K562 (cell line): ENCODE results near the gene TRUB1. TPM values are rescaled to one million over a fixed set of nuclear protein-coding genes. Genes with fewer than 3 reads are reported as not detected.

Experiments
- BRD4 ChIP-seq: fragments of 200-600 bp; sonication (generic); IDR thresholded peaks from 2 replicates; pipeline ENCODE4 v1.6.1; 2017; ENCODE audit warnings: inconsistent platforms
- CHD2 ChIP-seq: IDR thresholded peaks from 2 replicates; pipeline ENCODE4 v1.6.1; 2011; ENCODE audit warnings: low read depth, low read length
- CREM ChIP-seq: IDR thresholded peaks from 2 replicates; pipeline ENCODE4 v1.6.1; 2014; ENCODE audit warnings: antibody characterized with exemption, low read depth
- GATAD2B ChIP-seq: fragments of 450-650 bp; IDR thresholded peaks from 2 replicates; pipeline ENCODE4 v1.6.1; 2017; ENCODE audit warnings: mild to moderate bottlenecking, borderline replicate concordance
- JUN ChIP-seq, 2 experiments: sonication (generic) in 1 of 2; formaldehyde crosslinking in 1 of 2; IDR thresholded peaks; 2 replicates each; pipeline versions ENCODE4 v1.6.1 to v1.8.0; 2012 to 2022; ENCODE audit warnings: borderline replicate concordance in 2 of 2, mild to moderate bottlenecking in 2 of 2, improper control_type of control experiment in 1 of 2, low read depth in 1 of 2, low read length in 1 of 2, missing genetic modification reagents in 1 of 2
- JUND ChIP-seq, 2 experiments: IDR thresholded peaks; 2 replicates in 1 of 2; 3 replicates in 1 of 2; pipeline ENCODE4 v1.6.1; 2011; ENCODE audit warnings: borderline replicate concordance in 2 of 2, low read depth in 2 of 2, low read length in 2 of 2, improper control_type of control experiment in 1 of 2, missing biosample characterization in 1 of 2, missing genetic modification characterization in 1 of 2, missing genetic modification reagents in 1 of 2
- NR2C2 ChIP-seq, 2 experiments: fragments of 200-800 bp in 1 of 2; sonication (Bioruptor generic) in 1 of 2; sonication (generic) in 1 of 2; formaldehyde crosslinking in 1 of 2; IDR thresholded peaks; 2 replicates each; pipeline versions ENCODE4 v1.6.1 to v1.8.0; 2016 to 2022; ENCODE audit warnings: mild to moderate bottlenecking in 1 of 2, missing compliant biosample characterization in 1 of 2, missing genetic modification characterization in 1 of 2, missing genetic modification reagents in 1 of 2
- PHF8 ChIP-seq: fragments of 200-600 bp; sonication (generic); IDR thresholded peaks from 2 replicates; pipeline ENCODE4 v1.6.1; 2012; ENCODE audit warnings: mixed run types, mild to moderate bottlenecking, inconsistent platforms, low read length, moderate library complexity, borderline replicate concordance
- PML ChIP-seq: IDR thresholded peaks from 2 replicates; pipeline ENCODE4 v1.6.1; 2012; ENCODE audit warnings: low read length, inconsistent platforms
- POLR2AphosphoS5 ChIP-seq: IDR thresholded peaks from 2 replicates; pipeline ENCODE4 v1.6.1; 2011; ENCODE audit warnings: mild to moderate bottlenecking, low read depth, low read length, moderate library complexity; ENCODE audit not compliant: control insufficient read depth, insufficient read depth
- POU5F1 ChIP-seq: fragments of 150-350 bp; IDR thresholded peaks from 2 replicates; pipeline ENCODE4 v1.6.1; 2014; ENCODE audit warnings: borderline replicate concordance, low read length, low read depth, mild to moderate bottlenecking; ENCODE audit not compliant: partially characterized antibody
- SP1 ChIP-seq: sonication (generic); formaldehyde crosslinking; IDR thresholded peaks from 2 replicates; pipeline ENCODE4 v1.8.1; 2022; ENCODE audit warnings: mild to moderate bottlenecking, missing genetic modification reagents
- YY1 ChIP-seq, 3 experiments: IDR thresholded peaks; 2 replicates each; pipeline ENCODE4 v1.6.1; 2011; ENCODE audit warnings: low read length in 2 of 3, mild to moderate bottlenecking in 2 of 3, moderate library complexity in 2 of 3, borderline replicate concordance in 1 of 3, control low read depth in 1 of 3, low read depth in 1 of 3; ENCODE audit not compliant: insufficient read depth in 3 of 3, insufficient replicate concordance in 2 of 3, control insufficient read depth in 1 of 3, insufficient read length in 1 of 3; ENCODE audit errors: extremely low read depth in 1 of 3
- ZNF146 ChIP-seq: IDR thresholded peaks from one replicate; pipeline ENCODE4 v1.6.1; 2018; ENCODE audit warnings: missing compliant biosample characterization; ENCODE audit not compliant: unreplicated experiment
- ZNF175 ChIP-seq: fragments of 200-800 bp; sonication (Bioruptor generic); IDR thresholded peaks from 2 replicates; pipeline ENCODE4 v1.6.1; 2016; ENCODE audit warnings: low read depth, mild to moderate bottlenecking, missing genetic modification characterization, missing compliant biosample characterization
- ZNF354B ChIP-seq: fragments of 250-450 bp; sonication (Bioruptor Pico); IDR thresholded peaks from 2 replicates; pipeline ENCODE4 v1.4.0; 2020
- ZNF384 ChIP-seq: IDR thresholded peaks from 2 replicates; pipeline ENCODE4 v1.6.1; 2012; ENCODE audit warnings: low read depth, low read length, improper control_type of control experiment
- ZNF507 ChIP-seq: conservative IDR thresholded peaks from 2 replicates; pipeline ENCODE4 v1.6.1; 2017; ENCODE audit warnings: missing genetic modification characterization, missing compliant biosample characterization
- ZNF696 ChIP-seq: fragments of 250-450 bp; sonication (Bioruptor Pico); conservative IDR thresholded peaks from 2 replicates; pipeline ENCODE4 v1.4.0; 2020; ENCODE audit warnings: mild to moderate bottlenecking, moderate library complexity
- polyA plus RNA-seq, 8 experiments: library from polyadenylated mRNA; depleted of rRNA in 4 of 8; stranded (reverse) in 5 of 8; unstranded in 3 of 8; fragments of >200 nt; fragmentation: Nextera tagmentation in 2 of 8; fragmentation: Illumina TruSeq in 1 of 8; extraction: Ambion mirVana in 2 of 8; extraction: Trizol in 1 of 8; gene quantifications; 2 replicates each; pipeline versions ENCODE4 v1.2.1 to v1.2.3, GENCODE V29; 2011 to 2014; ENCODE audit warnings: inconsistent platforms in 1 of 8, missing spikeins in 1 of 8
- total RNA-seq, 7 experiments: library from RNA; depleted of rRNA in 6 of 7; stranded (reverse); fragments of >200 nt in 6 of 7; fragmentation: Illumina TruSeq in 2 of 7; extraction: Trizol in 2 of 7; gene quantifications; 2 replicates each; pipeline versions ENCODE4 v1.2.1 to v1.2.3, GENCODE V29; 2011 to 2021; ENCODE audit warnings: low replicate concordance in 1 of 7
- TF ChIP-seq, protein P1 (sequence below): sonication (generic); formaldehyde crosslinking; IDR thresholded peaks from 2 replicates; pipeline ENCODE4 v1.8.1; 2023; ENCODE audit warnings: mild to moderate bottlenecking, missing genetic modification reagents
- TF ChIP-seq, protein P2 (sequence below): fragments of 250-450 bp; sonication (Bioruptor Pico); IDR thresholded peaks from 2 replicates; pipeline ENCODE4 v1.8.0; 2022; ENCODE audit warnings: moderate library complexity, mild to moderate bottlenecking, inconsistent platforms

Gene TRUB1
- total and polyA plus RNA-seq, 9 of the 15 experiments (the other 6 are each of a cell fraction or from before 2014, with no cell fraction given), result 4.6 to 16.5 (median 11.5) TPM

DNA sequence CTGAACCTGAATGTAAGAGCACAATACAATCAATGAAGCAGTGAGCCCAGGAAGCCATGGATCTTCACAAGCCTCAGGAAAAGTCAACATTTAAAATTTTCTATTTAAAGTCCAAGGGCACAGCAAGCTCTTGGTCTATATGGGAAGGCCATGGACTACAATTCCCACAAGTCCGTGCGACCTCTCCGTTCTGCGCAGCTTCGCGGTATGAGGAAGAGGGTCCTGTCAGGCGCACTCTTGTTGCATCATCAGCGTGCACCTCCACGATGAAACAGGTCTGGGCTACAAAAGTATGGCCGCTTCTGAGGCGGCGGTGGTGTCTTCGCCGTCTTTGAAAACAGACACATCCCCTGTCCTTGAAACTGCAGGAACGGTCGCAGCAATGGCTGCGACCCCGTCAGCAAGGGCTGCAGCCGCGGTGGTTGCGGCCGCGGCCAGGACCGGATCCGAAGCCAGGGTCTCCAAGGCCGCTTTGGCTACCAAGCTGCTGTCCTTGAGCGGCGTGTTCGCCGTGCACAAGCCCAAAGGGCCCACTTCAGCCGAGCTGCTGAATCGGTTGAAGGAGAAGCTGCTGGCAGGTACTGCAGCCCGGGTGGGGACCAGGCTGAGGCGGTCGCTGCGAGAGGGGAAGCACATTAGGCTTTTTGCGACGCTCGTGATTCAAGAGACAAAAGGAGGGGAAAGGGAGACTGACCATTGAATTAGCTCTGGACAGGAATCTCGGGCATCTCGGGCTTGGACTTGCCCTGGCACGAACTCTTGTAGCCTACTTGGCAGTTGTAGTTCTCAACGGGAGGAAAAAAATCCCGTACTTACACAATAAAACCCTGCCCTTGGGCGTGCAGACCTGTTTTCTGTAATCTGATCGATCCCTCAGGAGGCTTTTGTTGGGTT, at the start of gene TRUB1 (continued):
- 0 out of 2 replicates have a peak, but pooled peaks have one; percentile 30 for TF ChIP-seq SP1 (CRISPR knock-in tag)
- no peak for TF ChIP-seq ZNF507 (tag)
- no peak for TF ChIP-seq ZNF696 (CRISPR knock-in tag)
- TF ChIP-seq ZNF146, result no peak
- no peak for TF ChIP-seq NR2C2 (CRISPR knock-in tag; IDR thresholded peaks at IDR 0.05)
- TF ChIP-seq NR2C2 (tag; IDR thresholded peaks at IDR 0.05), result peak; percentile 42; the same call in 1 of the 2 replicates
- TF ChIP-seq, protein P1, sequence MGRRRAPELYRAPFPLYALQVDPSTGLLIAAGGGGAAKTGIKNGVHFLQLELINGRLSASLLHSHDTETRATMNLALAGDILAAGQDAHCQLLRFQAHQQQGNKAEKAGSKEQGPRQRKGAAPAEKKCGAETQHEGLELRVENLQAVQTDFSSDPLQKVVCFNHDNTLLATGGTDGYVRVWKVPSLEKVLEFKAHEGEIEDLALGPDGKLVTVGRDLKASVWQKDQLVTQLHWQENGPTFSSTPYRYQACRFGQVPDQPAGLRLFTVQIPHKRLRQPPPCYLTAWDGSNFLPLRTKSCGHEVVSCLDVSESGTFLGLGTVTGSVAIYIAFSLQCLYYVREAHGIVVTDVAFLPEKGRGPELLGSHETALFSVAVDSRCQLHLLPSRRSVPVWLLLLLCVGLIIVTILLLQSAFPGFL (CRISPR knock-in tag), result no peak
- TF ChIP-seq YY1 (IDR thresholded peaks at IDR 0.05; ENCODE audit: borderline replicate concordance in 1 of 3, control insufficient read depth in 1 of 3, extremely low read depth in 1 of 3, insufficient read depth in 3 of 3, insufficient read length in 1 of 3, insufficient replicate concordance in 2 of 3, low read depth in 1 of 3, low read length in 2 of 3), result peak; percentile 76 to 95 (median 90)
- no peak for TF ChIP-seq ZNF354B
- TF ChIP-seq ZNF384, result no peak
- TF ChIP-seq POLR2AphosphoS5, result peak; percentile 66; the same call in 1 of the 2 replicates
- peak; percentile 99 for TF ChIP-seq CREM
- TF ChIP-seq, protein P2, sequence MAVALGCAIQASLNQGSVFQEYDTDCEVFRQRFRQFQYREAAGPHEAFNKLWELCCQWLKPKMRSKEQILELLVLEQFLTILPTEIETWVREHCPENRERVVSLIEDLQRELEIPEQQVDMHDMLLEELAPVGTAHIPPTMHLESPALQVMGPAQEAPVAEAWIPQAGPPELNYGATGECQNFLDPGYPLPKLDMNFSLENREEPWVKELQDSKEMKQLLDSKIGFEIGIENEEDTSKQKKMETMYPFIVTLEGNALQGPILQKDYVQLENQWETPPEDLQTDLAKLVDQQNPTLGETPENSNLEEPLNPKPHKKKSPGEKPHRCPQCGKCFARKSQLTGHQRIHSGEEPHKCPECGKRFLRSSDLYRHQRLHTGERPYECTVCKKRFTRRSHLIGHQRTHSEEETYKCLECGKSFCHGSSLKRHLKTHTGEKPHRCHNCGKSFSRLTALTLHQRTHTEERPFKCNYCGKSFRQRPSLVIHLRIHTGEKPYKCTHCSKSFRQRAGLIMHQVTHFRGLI, result no peak
- TF ChIP-seq PML, result peak; percentile 62; the same call in 1 of the 2 replicates
- TF ChIP-seq POU5F1, result no peak
- TF ChIP-seq GATAD2B, result no peak
- TF ChIP-seq JUND (IDR thresholded peaks at IDR 0.05; ENCODE audit: borderline replicate concordance, low read depth, low read length), result peak; percentile 76
- peak; percentile 16; the same call in 1 of the 3 replicates for TF ChIP-seq JUND (tag; IDR thresholded peaks at IDR 0.05; ENCODE audit: borderline replicate concordance, low read depth, low read length)
- peak; percentile 83; the same call in 1 of the 2 replicates for TF ChIP-seq PHF8
- no peak for TF ChIP-seq ZNF175 (CRISPR knock-in tag)
- peak; percentile 56; the same call in 1 of the 2 replicates for TF ChIP-seq BRD4
- peak; percentile 64 for TF ChIP-seq CHD2
- TF ChIP-seq JUN (IDR thresholded peaks at IDR 0.05; ENCODE audit: borderline replicate concordance, low read depth, low read length), result 0 out of 2 replicates have a peak, but pooled peaks have one; percentile 15
- no peak for TF ChIP-seq JUN (CRISPR knock-in tag; IDR thresholded peaks at IDR 0.05; ENCODE audit: borderline replicate concordance)
